ENCODE data around the gene PHACTR3. TPM values are rescaled to one million over a fixed set of nuclear protein-coding genes. Genes with fewer than 3 reads are reported as not detected.

The PHACTR3 gene
- total RNA-seq, 4 donors from 2014 or later, result 0.26 to 3.2 (median 0.57) TPM

DNA sequence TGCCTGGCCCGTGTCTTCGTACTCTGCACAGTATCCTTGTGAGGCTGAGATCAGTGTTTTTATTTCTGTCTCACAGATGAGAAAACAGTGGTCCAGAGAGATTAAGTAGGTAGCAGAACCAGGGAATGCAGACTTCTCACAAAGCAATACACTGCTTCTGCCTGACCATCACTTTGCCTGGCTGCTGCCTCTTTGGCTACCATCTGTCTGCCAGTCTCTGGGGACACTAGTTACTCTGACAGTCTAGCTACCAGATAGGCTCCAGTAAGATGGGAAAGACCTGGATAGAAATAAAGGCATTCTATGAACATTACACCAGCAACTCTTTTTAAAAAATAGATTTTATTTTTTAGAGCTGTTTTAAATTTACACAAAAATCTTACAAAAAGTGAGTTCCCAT is 96.9 kb downstream of the PHACTR3 start:
- no peaks in the 10 kb centered on the region for H3K4me1 ChIP-seq
- TF ChIP-seq CTCF (IDR thresholded peaks at IDR 0.05), result no peak
- TF ChIP-seq POLR2A (IDR thresholded peaks at IDR 0.05), result no peak
- no peak for DNase-seq
- H3K36me3 ChIP-seq, result no peaks in the 10 kb centered on the region
- no peaks in the 10 kb centered on the region for H3K9me3 ChIP-seq
- intact Hi-C loops (cut with DNase I; ENCODE audit: low total_unique reads), result no loop called here
- no peak overlapping the region for H3K27ac ChIP-seq
- no peak overlapping the region for H3K4me3 ChIP-seq
- no peaks in the 10 kb centered on the region for H3K27me3 ChIP-seq

- Histone ChIP-seq H3K27me3 (no peaks in the 10 kb centered on the region), H3K9me3 (no peaks in the 10 kb centered on the region), H3K4me1 (no peaks in the 10 kb centered on the region), H3K4me3 (no peak overlapping the region), H3K36me3 (no peaks in the 10 kb centered on the region), H3K27ac (no peak overlapping the region)
- intact Hi-C loops (cut with DNase I; ENCODE audit: low total_unique reads), result no loop called here
- TF ChIP-seq CTCF (IDR thresholded peaks at IDR 0.05), result no peak
- TF ChIP-seq POLR2A (IDR thresholded peaks at IDR 0.05), result no peak
- no peak for DNase-seq
Observed at GRCh38 chr20:59703046-59703445, 98.7 kb downstream of the PHACTR3 start.

GRCh38 chr20:59705651-59706399 is 101.5 kb downstream of the PHACTR3 start:
- Histone ChIP-seq H3K4me3 (no peak overlapping the region), H3K27ac (no peak overlapping the region), H3K27me3 (no peaks in the 10 kb centered on the region), H3K4me1 (no peaks in the 10 kb centered on the region), H3K9me3 (no peaks in the 10 kb centered on the region), H3K36me3 (no peaks in the 10 kb centered on the region)
- intact Hi-C loops (cut with DNase I; ENCODE audit: low total_unique reads), result no loop called here
- no peak for DNase-seq
- TF ChIP-seq POLR2A (IDR thresholded peaks at IDR 0.05), result no peak
- TF ChIP-seq CTCF (IDR thresholded peaks at IDR 0.05), result no peak

GRCh38 chr20:59706400-59706693 is 102.0 kb downstream of the PHACTR3 start:
- no peaks in the 10 kb centered on the region for H3K4me1 ChIP-seq
- TF ChIP-seq CTCF (IDR thresholded peaks at IDR 0.05) (no peak), POLR2A (IDR thresholded peaks at IDR 0.05) (no peak)
- H3K36me3 ChIP-seq, result no peaks in the 10 kb centered on the region
- no peak for DNase-seq
- no peaks in the 10 kb centered on the region for H3K27me3 ChIP-seq
- H3K27ac ChIP-seq, result no peak overlapping the region
- H3K9me3 ChIP-seq, result no peaks in the 10 kb centered on the region
- intact Hi-C loops (cut with DNase I; ENCODE audit: low total_unique reads), result no loop called here
- no peak overlapping the region for H3K4me3 ChIP-seq

DNA sequence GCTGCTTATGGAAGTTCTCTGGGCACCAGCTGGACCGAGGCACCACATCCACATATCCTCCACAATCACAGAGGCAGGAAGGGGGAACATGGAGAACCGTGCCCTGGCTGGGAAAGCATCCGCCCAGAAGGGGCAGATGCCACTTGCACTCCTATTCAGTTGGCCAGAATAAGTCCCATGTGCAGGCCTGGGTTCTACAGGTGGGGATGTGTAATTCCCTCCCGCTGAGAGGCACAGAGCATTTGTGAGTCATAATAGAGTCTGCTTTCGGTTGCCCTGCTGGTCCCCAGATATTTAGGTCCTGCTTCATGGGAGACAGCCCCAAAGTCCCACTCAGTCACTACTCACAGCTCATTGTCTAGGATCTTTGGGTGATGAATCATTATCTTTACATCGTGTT is 104.0 kb downstream of the PHACTR3 start:
- Histone ChIP-seq H3K4me1 (no peaks in the 10 kb centered on the region), H3K27me3 (no peaks in the 10 kb centered on the region), H3K36me3 (no peaks in the 10 kb centered on the region), H3K4me3 (no peak overlapping the region), H3K27ac (no peak overlapping the region), H3K9me3 (no peaks in the 10 kb centered on the region)
- DNase-seq, result no peak
- intact Hi-C loops (cut with DNase I; ENCODE audit: low total_unique reads), result no loop called here
- TF ChIP-seq CTCF (IDR thresholded peaks at IDR 0.05) (no peak), POLR2A (IDR thresholded peaks at IDR 0.05) (no peak)
